NCI-H2227 treated with DMSO at 0.1 percent for 48 hours (cell line): ENCODE results near the gene ECHDC3.
"Not testable (repeated sequence)": the region's sequence is repeated elsewhere in the genome, so short reads cannot be mapped to it uniquely, and the experiment has no call there.

ENCODE experiments used
- DNase-seq: peaks from one replicate; lab custom pipeline; 2025; lab: John Stamatoyannopoulos, UW

ECHDC3 gene, protein sequence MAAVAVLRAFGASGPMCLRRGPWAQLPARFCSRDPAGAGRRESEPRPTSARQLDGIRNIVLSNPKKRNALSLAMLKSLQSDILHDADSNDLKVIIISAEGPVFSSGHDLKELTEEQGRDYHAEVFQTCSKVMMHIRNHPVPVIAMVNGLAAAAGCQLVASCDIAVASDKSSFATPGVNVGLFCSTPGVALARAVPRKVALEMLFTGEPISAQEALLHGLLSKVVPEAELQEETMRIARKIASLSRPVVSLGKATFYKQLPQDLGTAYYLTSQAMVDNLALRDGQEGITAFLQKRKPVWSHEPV

DNA sequence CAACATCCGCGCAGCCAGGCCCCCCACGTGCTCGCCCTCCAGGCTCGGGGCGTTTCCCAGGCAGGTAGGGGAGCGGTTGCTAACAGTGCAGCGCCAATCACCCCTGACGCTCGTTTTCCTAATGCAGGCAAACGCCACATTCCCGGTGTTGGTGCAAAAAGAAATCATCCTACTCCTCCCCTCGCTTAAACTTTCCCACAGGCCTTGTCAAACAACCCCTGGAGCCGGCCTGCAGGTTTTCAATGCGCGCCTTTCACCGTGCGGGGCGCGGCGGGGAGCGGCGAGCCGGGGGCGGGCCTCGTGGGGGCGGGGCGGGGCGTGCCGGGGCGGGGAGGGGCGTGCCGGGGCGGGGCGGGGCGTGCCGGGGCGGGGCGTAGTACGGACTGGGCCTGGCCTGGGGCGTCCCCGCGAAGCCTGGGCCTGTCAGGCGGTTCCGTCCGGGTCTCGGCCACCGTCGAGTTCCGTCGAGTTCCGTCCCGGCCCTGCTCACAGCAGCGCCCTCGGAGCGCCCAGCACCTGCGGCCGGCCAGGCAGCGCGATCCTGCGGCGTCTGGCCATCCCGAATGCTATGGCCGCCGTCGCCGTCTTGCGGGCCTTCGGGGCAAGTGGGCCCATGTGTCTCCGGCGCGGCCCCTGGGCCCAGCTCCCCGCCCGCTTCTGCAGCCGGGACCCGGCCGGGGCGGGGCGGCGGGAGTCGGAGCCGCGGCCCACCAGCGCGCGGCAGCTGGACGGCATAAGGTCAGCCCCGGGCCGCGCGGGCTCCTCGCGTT lies at the start of gene ECHDC3:
Gene ECHDC3, plus strand, starts transcription at position 374 of the 770 bp plus-strand sequence. Its CDS starts 195 bp downstream, at position 569.
- DNase-seq: peak; percentile 7

DNA sequence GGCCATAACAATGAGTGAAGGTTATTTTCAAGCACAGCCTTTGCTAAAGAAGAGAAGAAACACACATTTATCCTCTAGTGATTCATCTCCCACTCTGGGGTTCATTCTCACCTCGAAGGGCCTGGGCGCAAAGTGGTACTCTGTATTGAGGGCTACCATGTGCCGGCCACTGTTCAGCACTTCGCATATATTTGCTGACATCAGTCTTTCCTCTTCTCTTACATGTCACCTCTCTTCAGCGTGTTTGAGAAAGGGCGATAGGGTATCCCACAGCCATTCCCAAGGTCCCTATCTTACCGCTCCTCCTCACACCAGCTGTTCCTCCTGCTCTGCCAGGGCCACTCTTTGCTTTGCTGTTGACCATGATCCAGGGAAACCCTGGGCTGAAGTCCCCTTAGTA lies 48.8 kb upstream of the ECHDC3 start:
- no peak for DNase-seq

DNA sequence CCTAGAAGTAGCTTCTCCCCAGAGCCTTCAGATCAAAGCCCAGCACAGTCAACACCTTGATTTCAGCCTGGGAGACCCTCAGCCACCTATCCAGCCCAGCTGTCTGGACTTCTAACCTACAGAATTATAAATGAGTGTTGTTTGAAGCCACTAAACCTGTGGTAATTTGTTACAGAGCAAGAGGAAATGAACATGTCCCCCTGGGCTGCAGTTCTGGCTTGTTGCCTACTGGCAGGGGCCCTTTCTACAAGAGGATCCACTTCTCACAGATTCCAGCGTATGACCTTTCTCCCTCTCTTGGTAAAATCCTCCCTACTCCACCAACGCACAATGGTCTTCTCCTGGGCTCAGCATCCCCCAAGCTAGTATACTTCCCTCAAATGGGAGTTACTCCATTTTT lies 46.4 kb upstream of the ECHDC3 start:
- no peak for DNase-seq

DNA sequence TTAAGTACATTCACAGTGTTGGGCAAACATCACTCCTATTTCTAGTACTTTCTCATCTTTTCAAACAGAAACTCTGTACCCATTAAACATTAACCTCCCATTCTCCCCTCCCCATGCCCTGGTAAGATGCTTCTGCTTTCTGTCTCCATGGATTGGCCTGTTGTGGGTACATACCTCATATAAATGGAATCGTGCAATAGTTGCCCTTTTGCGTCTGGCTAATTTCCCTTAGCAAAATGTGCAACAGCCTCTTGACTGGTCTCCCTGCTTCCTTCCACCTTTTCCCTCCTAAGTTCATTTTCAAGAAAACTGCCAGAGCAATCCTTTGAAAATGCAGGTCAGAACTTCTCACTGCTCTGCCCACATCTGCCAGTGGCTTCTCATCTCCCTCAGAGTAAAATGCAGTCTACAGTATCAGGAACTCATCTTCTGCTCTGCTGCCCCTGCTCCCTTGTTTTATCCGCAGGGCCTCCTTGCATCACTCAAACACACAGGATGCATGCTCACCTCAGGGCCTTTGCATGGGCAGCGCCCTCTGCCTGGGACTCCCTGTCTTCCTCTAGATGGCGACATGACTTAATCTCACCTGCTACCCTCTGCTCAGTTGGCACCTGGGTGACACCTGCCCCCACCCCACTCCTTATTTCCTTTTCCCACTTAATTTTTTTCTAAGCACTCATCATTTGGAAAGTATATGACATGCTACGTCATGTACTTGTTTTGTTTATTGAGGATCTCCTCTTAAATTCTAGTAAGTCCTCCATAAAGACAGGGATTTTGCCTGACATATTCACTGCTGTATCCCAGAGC lies 44.3 kb upstream of the ECHDC3 start:
- no peak for DNase-seq

DNA sequence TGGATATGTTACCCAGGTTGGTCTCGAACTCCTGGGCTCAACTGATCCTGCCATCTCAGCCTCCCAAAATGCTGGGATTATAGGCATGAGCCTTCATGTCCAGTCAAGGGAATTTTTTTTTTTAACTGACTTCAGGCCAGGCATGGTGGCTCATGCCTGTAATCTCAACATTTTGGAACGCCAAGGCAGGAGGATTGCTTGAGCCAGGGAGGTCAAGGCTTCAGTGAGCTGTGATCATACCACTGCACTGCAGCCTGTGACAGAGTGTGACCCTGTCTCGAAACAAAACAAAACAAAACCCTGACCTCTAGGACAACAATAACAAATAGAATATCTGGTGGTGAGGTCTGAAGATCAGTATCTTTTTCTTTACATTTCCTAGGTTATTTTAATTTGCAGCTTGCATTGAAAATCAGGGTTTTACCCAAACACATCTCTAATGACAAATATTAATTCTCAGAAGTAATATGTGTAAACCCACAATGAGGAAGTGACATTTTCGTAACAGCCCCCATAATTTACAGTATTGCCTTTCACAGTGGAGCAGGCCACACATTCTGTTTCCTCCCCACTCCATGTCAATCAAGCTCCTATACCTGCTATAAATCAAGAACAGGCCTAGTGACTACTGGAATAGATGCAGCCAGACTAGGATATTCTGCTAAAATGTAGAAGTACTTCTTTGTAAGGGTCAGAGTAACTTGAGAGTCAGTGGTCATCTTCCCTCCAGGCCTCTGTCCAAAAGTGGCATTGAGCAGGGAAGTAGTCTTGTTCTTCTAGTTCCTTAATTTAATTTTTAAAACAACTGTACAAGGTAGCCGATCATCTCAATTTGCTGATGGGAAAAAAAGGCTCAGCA lies 43.3 kb upstream of the ECHDC3 start:
- DNase-seq: no peak

DNA sequence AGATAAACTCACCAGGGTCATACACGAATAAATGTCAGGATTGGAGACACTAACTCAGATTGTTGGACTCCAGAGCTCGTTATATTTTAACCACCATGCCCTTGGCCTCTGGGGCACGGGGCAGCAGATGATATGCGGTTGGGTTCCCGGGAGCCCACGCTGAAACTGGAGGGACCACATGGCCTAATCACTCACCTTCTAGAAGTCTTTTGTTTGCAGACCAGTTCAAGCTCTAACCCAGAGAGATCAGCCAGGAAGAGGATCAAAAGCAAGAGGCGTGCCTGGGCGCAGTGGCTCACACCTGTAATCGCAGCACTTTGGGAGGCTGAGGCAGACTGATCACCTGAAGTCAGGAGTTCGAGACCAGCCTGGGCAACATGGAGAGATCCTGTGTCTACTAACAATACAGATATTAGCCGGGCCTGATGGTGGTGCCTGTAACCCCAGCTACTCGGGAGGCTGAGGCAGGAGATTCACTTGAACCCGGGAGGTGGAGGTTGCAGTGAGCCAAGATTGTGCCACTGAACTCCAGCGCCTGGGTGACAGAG lies 42.6 kb upstream of the ECHDC3 start:
- DNase-seq: no peak

DNA sequence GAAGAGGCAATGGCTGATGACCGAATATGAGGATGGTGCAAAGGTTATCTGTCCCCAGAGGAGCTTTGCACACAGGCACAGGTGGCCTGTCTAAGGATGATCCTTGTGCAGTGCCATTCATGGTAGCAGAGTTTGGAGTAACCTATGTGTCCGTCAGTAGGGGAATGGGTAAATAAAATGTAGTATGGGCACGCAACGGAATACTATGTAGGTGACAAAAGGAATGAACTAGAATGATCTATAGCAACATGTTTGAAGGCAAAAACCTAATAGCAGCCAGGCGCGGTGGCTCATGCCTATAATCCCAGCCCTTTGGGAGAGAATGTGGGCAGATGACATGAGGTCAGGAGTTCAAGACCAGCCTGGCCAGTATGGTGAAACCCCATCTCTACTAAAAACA lies 41.6 kb upstream of the ECHDC3 start:
- DNase-seq: no peak

DNA sequence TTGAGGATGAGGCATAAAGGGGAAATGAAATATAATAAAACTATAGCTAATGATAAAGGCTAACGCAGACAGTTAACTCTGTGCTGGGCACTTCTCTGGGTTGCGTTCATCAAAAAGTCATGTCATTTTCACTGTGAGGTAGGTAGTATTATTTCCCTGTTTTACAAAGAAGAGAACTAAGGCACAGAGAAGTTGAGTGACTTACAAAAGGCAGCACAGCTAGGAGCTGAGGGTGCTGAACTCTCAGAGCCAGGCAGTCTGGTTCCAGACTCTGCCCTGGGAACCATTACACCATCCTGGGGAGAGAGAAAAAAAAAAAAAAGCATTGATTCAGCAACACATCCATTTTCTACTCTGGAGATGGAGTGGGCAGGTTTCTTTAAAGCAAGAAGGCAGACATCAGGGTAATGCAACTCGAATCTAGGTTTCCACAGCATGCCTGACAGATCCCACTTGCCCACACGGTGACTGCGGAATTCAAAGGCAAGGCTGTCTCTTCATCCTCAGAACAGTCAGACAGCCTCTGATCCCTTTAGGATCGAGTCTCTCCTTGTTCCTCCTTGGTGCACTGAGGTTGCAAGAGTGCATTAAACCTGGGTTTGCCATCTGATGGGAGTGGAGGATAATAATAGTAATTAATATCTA lies 40.6 kb upstream of the ECHDC3 start:
- no peak for DNase-seq

DNA sequence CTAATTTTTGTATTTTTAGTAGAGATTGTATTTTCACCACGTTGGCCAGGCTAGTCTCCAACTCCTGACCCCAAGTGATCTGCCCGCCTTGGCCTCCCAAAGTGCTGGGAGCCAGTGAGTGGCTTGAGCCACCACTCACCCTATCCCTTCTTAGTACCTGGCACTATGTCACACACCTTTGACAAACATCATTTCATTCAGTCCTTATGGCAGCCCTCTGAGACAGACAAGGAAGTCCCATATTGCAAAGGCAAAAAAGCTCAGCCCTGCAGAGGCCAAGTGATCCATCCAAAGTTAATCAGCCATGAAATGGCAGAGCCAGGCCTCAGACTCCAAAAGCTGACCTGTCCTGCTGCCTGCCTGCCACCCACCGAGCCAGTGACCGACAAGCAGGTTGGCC lies 39.9 kb upstream of the ECHDC3 start:
- DNase-seq: no peak

DNA sequence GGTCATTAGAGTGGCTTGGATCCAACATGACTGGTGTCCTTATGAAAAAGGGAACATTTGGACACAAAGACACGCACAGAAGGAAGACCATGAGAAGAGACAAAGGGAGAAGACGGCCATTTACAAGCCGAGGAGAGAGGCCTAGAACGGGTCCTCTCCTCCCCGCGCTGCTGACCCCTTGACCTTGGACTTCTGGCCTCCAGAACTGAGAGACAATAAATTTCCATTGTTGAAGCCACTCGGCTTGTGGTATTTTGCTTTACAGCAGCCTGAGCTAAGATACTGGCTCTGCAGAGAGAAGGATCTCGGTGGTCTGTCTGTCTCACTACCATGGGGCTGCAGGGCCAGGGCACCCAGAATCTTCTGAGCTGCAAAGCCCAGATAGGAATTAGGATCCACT lies 38.1 kb upstream of the ECHDC3 start:
- no peak for DNase-seq

DNA sequence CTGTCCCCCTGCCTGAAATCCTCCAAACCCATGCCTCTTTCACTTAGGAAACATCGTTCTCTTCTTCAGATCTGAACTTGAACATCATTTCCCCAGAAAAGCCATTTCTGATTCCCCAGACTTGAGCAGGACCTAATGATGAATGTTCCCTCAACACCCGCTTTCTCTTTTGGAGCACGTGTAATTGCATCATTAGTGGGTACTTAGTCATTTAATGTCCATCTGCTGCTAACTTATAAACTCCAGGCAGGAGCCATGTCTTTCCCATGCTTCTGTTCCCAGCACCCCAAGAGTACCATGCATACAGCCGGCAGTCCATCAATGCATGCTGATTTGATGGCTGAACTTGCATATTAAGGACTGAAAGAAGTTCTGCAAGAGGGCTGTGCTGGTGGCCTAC lies 36.5 kb upstream of the ECHDC3 start:
- DNase-seq: no peak

DNA sequence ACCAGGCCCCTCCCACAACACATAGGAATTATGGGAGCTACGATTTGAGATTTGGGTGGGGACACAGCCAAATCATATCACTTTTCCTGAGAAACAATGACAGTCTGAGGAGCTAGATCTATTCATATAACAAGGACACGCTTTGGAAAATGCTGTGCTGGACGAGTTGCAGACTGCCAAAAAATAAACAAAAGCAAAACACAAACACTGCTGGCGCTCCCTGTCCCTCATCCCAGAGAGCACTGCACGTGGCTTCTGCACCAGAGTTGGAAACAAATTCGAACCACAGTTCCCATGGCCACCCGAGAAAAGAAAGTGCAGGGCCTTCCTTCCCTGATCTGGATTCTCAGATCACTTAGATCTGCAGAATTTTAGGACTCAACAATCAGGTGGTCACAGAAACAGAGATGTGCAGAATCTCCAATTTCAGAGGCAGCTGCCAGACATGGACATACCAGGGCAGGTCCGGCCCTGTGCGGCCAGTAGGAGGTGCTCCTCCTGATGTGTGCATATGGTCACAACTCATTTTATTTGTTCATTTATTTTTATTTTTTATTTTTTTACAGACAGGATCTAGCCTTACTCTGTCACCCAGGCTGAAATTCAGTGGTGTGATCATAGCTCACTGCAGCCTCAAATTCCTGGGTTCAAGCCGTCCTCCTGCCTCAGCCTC lies 35.2 kb upstream of the ECHDC3 start:
- DNase-seq: no peak

DNA sequence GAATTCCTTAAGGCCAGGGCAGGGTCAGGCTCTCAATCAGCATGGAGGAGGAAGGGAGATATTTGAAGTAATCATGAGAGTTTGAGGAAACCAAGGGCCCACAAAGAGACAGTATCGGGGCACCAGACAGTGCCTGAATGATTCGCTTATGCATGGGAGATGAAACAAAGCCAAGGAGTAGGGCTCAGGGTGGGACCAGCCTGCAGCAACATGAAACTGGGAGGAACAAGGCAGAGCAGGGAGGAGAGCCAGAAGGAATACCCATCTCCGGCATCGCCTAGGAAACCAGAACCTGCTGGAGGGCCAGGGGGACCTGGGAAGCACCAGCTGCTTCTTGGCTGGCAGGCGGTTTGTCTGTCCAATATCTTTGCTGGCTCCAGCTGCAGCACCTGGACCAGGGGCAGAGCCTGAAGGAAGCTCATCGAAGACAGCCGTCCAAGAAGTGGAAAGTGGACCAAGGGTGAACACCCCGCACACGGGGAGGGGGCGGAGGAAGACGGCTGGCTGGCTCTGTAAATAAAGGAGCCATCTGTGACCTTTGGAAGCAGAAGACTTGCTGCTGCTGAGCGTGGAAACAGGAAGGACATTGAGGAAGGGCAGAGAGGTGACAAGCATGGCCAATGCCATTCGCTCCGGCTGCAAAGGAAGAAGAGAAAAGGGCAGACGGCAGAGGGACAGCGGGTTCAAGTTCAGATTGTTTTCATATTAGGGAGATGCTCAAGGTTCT lies 34.4 kb upstream of the ECHDC3 start:
- no peak for DNase-seq

DNA sequence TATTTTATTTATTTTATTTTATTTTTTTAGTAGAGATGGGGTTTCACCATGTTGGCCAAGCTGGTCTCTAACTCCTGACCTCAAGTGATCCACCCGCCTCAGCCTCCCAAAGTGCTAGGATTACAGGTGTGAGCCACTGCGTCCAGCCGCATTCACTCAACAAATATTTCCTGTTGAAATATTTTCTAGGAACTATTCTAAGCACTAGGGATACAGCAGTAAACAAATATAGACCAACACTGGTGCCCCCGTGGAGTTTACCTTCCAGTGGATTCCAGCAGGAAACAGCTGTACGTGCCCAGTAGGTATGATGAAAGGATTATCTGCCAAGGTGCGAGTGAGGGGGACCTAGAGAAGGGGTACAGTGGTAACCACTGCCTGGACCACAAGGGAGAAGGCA lies 33.4 kb upstream of the ECHDC3 start:
- not testable (repeated sequence) for DNase-seq

DNA sequence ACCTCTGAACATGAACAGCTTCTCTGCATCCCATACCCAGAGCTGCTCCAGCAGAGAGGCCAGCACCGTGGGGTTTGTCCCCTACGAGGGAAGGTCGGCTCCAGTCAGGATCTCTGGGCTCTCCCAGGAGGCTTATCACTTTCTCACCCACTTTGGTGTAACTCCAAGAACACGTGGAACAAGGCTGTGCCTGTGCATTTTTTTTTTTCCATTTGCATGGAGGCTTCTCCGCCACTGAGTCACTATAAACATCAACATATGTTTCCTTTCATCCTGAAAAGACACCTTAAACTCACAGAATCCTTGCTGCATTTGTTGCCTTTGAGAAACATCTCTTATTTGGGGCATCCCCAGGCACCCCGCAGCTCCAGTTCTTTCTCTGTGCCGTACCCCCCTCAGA lies 29.4 kb upstream of the ECHDC3 start:
- DNase-seq: no peak

DNA sequence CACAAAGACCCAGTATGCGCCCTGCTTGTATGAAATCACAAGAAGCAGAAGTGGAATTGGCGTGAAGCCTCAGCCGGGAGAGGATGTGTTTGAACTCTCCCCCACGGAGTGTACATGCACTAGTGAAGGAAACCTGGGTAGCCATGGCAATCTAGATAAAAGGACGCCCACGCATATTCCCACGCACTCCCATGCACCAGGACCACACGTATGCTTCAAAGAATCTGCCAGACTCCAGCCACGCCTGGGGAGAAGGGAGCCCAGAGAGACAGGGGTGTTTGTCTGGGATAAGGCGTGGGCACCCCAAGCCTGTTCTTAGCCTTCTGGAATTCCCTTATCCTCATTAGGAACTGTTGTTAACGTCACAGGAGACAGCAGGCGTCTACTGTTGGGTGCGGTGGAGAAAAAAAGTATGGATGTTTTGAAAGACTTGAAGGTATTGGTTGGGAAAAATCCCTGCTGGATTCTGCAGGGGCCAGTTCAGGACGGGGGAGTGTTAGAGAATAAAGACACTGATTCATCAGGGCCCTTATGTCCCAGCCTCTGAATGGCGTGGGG lies 28.9 kb upstream of the ECHDC3 start:
- no peak for DNase-seq

DNA sequence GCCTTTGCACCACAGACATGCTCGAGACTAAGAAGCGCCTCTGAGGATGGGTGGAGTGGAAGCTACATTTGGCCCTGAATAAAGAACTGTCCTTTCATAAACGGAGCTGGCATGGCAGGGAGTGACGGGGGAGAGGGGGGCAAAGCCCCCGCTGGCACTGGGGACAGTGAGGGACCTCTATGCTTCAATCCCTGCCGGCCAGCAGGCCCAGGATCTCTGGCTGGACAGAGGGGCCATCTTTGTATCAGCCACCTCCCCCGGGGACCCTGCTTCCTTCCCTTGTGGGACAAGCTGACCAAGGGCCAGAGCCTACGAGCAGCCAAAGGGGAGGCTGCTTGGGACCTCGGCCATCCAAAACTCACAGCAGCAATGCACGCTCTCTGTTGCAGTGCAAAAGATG lies 28.2 kb upstream of the ECHDC3 start:
- no peak for DNase-seq

DNA sequence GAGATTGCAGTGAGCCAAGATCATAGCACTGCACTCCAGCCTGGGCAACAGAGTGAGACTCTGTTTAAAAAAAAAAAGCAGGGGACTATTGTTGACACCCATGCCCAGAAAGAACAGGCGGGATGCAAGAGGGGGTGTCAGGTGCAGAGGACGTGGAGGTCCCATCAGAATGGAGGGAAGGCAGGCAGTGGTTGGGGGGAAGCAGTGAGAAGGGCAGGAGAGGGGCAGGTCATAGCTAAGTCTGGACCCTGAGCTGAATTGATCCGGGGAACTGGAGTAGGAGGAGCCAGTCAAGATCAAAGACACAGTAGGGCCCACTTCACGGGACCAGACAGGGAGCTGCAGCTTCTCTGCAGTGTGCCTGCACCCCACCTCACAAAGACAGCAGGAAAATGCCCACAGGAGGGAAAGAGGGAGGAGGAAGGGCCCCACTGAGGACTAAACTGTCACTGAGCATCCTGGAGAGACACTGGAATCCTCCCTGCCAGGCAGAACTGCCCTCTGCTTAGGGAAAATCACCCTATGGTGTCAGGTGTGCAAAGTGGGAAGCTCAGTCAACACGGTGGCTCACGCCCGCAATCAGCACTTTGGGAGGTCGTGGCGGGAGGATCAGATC lies 27.3 kb upstream of the ECHDC3 start:
- no peak for DNase-seq
